Kidney (tissue), 14 donors: ENCODE data around the gene SMG7. TPM values are rescaled to one million over a fixed set of nuclear protein-coding genes. Genes with fewer than 3 reads are reported as not detected.

Experiments used
- DNase-seq, 5 donors: peaks; one replicate each; pipeline ENCODE4 v3.0.0-alpha.2; 2013 to 2020
- FAIRE-seq: peaks from 2 replicates; lab custom pipeline; 2012; peaks lifted over from hg19 to GRCh38; lab: Jason Lieb, UNC
- H3K27ac ChIP-seq, 2 donors: one replicate each; pipeline ENCODE4 v1.7.0; 2013; ENCODE audit warnings: low read depth in 2 of 2, low read length in 2 of 2, inconsistent platforms in 1 of 2
- H3K27me3 ChIP-seq: one replicate; pipeline ENCODE4 v1.7.1; 2013; ENCODE audit warnings: low read length, inconsistent platforms; ENCODE audit not compliant: control insufficient read depth, insufficient read depth
- H3K36me3 ChIP-seq, 3 donors: one replicate each; pipeline versions ENCODE4 v1.7.0 to v1.7.1; 2013; ENCODE audit warnings: low read length in 3 of 3, control low read depth in 1 of 3, inconsistent platforms in 1 of 3; ENCODE audit not compliant: insufficient read depth in 3 of 3, control insufficient read depth in 2 of 3
- H3K4me1 ChIP-seq, 3 donors: one replicate each; pipeline versions ENCODE4 v1.7.0 to v1.7.1; 2013; ENCODE audit warnings: low read length in 3 of 3, inconsistent platforms in 1 of 3, low read depth in 1 of 3; ENCODE audit not compliant: control insufficient read depth in 2 of 3, insufficient read depth in 2 of 3
- H3K4me3 ChIP-seq, 3 donors: one replicate each; pipeline versions ENCODE4 v1.7.0 to v1.8.1; 2013; ENCODE audit warnings: low read length in 3 of 3, control low read depth in 1 of 3, inconsistent platforms in 1 of 3
- H3K9ac ChIP-seq, 3 donors: one replicate each; pipeline versions ENCODE4 v1.7.0 to v1.7.1; 2013; ENCODE audit warnings: low read length in 3 of 3, control low read depth in 1 of 3, inconsistent platforms in 1 of 3
- H3K9me3 ChIP-seq, 3 donors: one replicate each; pipeline versions ENCODE4 v1.7.0 to v1.7.1; 2013; ENCODE audit warnings: low read length in 3 of 3, control low read depth in 1 of 3, inconsistent platforms in 1 of 3; ENCODE audit not compliant: control insufficient read depth in 2 of 3, insufficient read depth in 1 of 3
- intact Hi-C: fragments of 100-400 bp; cut with DNase I; formaldehyde crosslinking; loops from one replicate; pipeline ENCODE4 v1.11.1; 2022
- polyA plus RNA-seq: library from polyadenylated mRNA; stranded (reverse); fragments of 350-450 nt; fragmentation: Illumina TruSeq; extraction: RNeasy Lipid Tissue Mini Kit (QIAGEN cat#74804); gene quantifications from one replicate; pipeline ENCODE4 v1.2.3, GENCODE V29; 2014; ENCODE audit warnings: low read depth, low replicate concordance; ENCODE audit not compliant: insufficient read depth
- total RNA-seq: library from RNA; stranded (reverse); fragmentation: NEBNext Ultra II Directional; extraction: Animal tissue kit (Norgen Biotek cat#: 25700); gene quantifications from one replicate; pipeline ENCODE4 v1.2.1, GENCODE V29; 2021
- TF ChIP-seq, protein P1 (sequence below): IDR thresholded peaks from 3 replicates; pipeline ENCODE4 v1.5.1; 2012; ENCODE audit warnings: mild to moderate bottlenecking, moderate library complexity, borderline replicate concordance; ENCODE audit not compliant: insufficient read depth; ENCODE audit errors: extremely low read depth
- donor health status: control.
- donor health status: control.
- donor health status: control.
- donor health status: control.
- donor health status: control.
- donor health status: DM: yes; HTN: yes; CAD: no.
- donor health status: Normal renal cell carcinoma (clear cell type).

The SMG7 gene
- total and polyA plus RNA-seq, 2 donors from 2014 or later = 15.4 to 56.3 TPM

GRCh38 chr1:183575606-183576005 is 103.3 kb downstream of the SMG7 start:
- Histone ChIP-seq H3K9me3 (no peaks in the 10 kb centered on the region), H3K4me1 (no peaks in the 10 kb centered on the region), H3K36me3 (no peaks in the 10 kb centered on the region), H3K27ac (no peak overlapping the region), H3K4me3 (no peak overlapping the region), H3K27me3 (no peaks in the 10 kb centered on the region), H3K9ac (no peak overlapping the region)
- no peak for FAIRE-seq
- DNase-seq = no peak
- intact Hi-C loops = no loop called here
- TF ChIP-seq, protein P1, sequence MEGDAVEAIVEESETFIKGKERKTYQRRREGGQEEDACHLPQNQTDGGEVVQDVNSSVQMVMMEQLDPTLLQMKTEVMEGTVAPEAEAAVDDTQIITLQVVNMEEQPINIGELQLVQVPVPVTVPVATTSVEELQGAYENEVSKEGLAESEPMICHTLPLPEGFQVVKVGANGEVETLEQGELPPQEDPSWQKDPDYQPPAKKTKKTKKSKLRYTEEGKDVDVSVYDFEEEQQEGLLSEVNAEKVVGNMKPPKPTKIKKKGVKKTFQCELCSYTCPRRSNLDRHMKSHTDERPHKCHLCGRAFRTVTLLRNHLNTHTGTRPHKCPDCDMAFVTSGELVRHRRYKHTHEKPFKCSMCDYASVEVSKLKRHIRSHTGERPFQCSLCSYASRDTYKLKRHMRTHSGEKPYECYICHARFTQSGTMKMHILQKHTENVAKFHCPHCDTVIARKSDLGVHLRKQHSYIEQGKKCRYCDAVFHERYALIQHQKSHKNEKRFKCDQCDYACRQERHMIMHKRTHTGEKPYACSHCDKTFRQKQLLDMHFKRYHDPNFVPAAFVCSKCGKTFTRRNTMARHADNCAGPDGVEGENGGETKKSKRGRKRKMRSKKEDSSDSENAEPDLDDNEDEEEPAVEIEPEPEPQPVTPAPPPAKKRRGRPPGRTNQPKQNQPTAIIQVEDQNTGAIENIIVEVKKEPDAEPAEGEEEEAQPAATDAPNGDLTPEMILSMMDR = no peak

GRCh38 chr1:183576537-183576936 is 104.2 kb downstream of the SMG7 start:
- no peak overlapping the region for H3K4me3 ChIP-seq
- TF ChIP-seq, protein P1 = no peak
- no peaks in the 10 kb centered on the region for H3K4me1 ChIP-seq
- no peak for DNase-seq
- FAIRE-seq = no peak
- intact Hi-C loops = no loop called here
- peak overlapping the region in 1 of 2 donors; percentile 53 for H3K27ac ChIP-seq
- H3K27me3 ChIP-seq = no peaks in the 10 kb centered on the region
- H3K9me3 ChIP-seq = no peaks in the 10 kb centered on the region
- no peaks in the 10 kb centered on the region for H3K36me3 ChIP-seq
- no peak overlapping the region for H3K9ac ChIP-seq

- DNase-seq = no peak
- H3K4me3 ChIP-seq = no peak overlapping the region
- no peaks in the 10 kb centered on the region for H3K36me3 ChIP-seq
- no peak overlapping the region for H3K27ac ChIP-seq
- TF ChIP-seq, protein P1 = no peak
- H3K4me1 ChIP-seq = no peaks in the 10 kb centered on the region
- no peak overlapping the region for H3K9ac ChIP-seq
- intact Hi-C loops = no loop called here
- H3K9me3 ChIP-seq = no peaks in the 10 kb centered on the region
- FAIRE-seq = no peak
- H3K27me3 ChIP-seq = no peaks in the 10 kb centered on the region
Observed at GRCh38 chr1:183577897-183578465, 105.7 kb downstream of the SMG7 start.

- Histone ChIP-seq H3K9ac (no peak overlapping the region), H3K4me1 (no peaks in the 10 kb centered on the region), H3K9me3 (no peaks in the 10 kb centered on the region), H3K36me3 (no peaks in the 10 kb centered on the region), H3K27ac (no peak overlapping the region), H3K4me3 (no peak overlapping the region), H3K27me3 (no peaks in the 10 kb centered on the region)
- TF ChIP-seq, protein P1 = no peak
- DNase-seq = no peak
- no peak for FAIRE-seq
- intact Hi-C loops = no loop called here
Observed at GRCh38 chr1:183578856-183579255, 106.6 kb downstream of the SMG7 start.
